Neural cell (in vitro differentiated cells): ENCODE results near the gene CHKA.

ENCODE experiments used
- CTCF ChIP-seq: fragments of 450-650 bp; IDR thresholded peaks from 2 replicates; pipeline ENCODE4 v1.5.1; 2014; ENCODE audit warnings: antibody characterized with exemption, mild to moderate bottlenecking, moderate library complexity; ENCODE audit not compliant: poor library complexity, severe bottlenecking
- EZH2 ChIP-seq: fragments of 200-600, 300-800 bp; shearing (Covaris generic), sonication (generic); IDR thresholded peaks from 2 replicates; pipeline ENCODE4 v1.6.1; 2014; ENCODE audit warnings: antibody characterized with exemption, low read length, borderline replicate concordance, mild to moderate bottlenecking; ENCODE audit not compliant: insufficient read depth, poor library complexity, severe bottlenecking
- MXI1 ChIP-seq: fragments of 450-650 bp; conservative IDR thresholded peaks from 2 replicates; pipeline ENCODE4 v1.6.1; 2014; ENCODE audit warnings: antibody characterized with exemption, mild to moderate bottlenecking; ENCODE audit not compliant: poor library complexity, severe bottlenecking
- POLR2AphosphoS5 ChIP-seq: IDR thresholded peaks from 2 replicates; pipeline ENCODE4 v1.6.1; 2012
- RAD21 ChIP-seq: fragments of 450-650 bp; conservative IDR thresholded peaks from 2 replicates; pipeline ENCODE4 v1.6.1; 2014; ENCODE audit warnings: antibody characterized with exemption, mild to moderate bottlenecking, moderate library complexity
- REST ChIP-seq: IDR thresholded peaks from 2 replicates; pipeline ENCODE4 v1.6.1; 2012; ENCODE audit warnings: borderline replicate concordance
- SMC3 ChIP-seq: fragments of 450-650 bp; conservative IDR thresholded peaks from 2 replicates; pipeline ENCODE4 v1.6.1; 2014; ENCODE audit warnings: antibody characterized with exemption, mild to moderate bottlenecking, moderate library complexity; ENCODE audit not compliant: poor library complexity
- TAF1 ChIP-seq: IDR thresholded peaks from 2 replicates; pipeline ENCODE4 v1.6.1; 2012; ENCODE audit warnings: low read depth

GRCh38 chr11:68056317-68057285 is 64.6 kb downstream of the CHKA start:
- TF ChIP-seq CTCF (no peak), TAF1 (no peak), REST (no peak), EZH2 (no peak), POLR2AphosphoS5 (no peak), RAD21 (no peak), SMC3 (no peak), MXI1 (no peak)
